CD4-positive, alpha-beta T cell (primary cell): ENCODE results near the gene RNF144A. TPM values are rescaled to one million over a fixed set of nuclear protein-coding genes. Genes with fewer than 3 reads are reported as not detected.

Source experiments
- ATAC-seq: fragments of 200-7000 bp; cut with Tn5 transposase; one replicate; pipeline ENCODE4 v1.10.0; 2022; ENCODE audit warnings: mild to moderate bottlenecking; ENCODE audit not compliant: poor library complexity
- CTCF ChIA-PET: fragments of 350-600 bp; sonication (Branson Sonifier 250); formaldehyde crosslinking; loops from one replicate; lab custom pipeline; 2021; ENCODE audit warnings: antibody characterized with exemption, inconsistent platforms; lab: Charles Lee
- POLR2A ChIA-PET: fragments of 350-600 bp; sonication (Branson Sonifier 250); formaldehyde crosslinking; loops from one replicate; lab custom pipeline; 2021; ENCODE audit warnings: antibody characterized with exemption, inconsistent platforms; lab: Charles Lee
- DNase-seq, 14 experiments: peaks; one replicate each; pipeline ENCODE4 v3.0.0-alpha.2; 2013 to 2020; ENCODE audit warnings: mixed read lengths in 2 of 14
- H3K27ac ChIP-seq, 2 donors: one replicate each; pipeline versions ENCODE4 v1.5.1 to v1.7.0; 2013; ENCODE audit warnings: low read length in 2 of 2, low read depth in 1 of 2, mild to moderate bottlenecking in 1 of 2
- H3K27me3 ChIP-seq, 2 experiments: 1 replicate in 1 of 2; 2 replicates in 1 of 2; pipeline versions ENCODE4 v1.6.1 to v1.7.0; 2013; ENCODE audit warnings: low read length in 2 of 2, control low read depth in 1 of 2, mild to moderate bottlenecking in 1 of 2, moderate library complexity in 1 of 2; ENCODE audit not compliant: insufficient read depth in 2 of 2, control insufficient read depth in 1 of 2
- H3K36me3 ChIP-seq: one replicate; pipeline ENCODE4 v1.6.1; 2013; ENCODE audit warnings: low read length, control low read depth; ENCODE audit not compliant: insufficient read depth
- H3K4me1 ChIP-seq: one replicate; pipeline ENCODE4 v1.6.1; 2013; ENCODE audit warnings: low read length, control low read depth; ENCODE audit not compliant: insufficient read depth
- H3K4me3 ChIP-seq: one replicate; pipeline ENCODE4 v1.5.1; 2013; ENCODE audit warnings: mild to moderate bottlenecking, low read length, moderate library complexity
- H3K9me3 ChIP-seq, 2 experiments: 1 replicate in 1 of 2; 2 replicates in 1 of 2; pipeline versions ENCODE4 v1.6.1 to v1.7.0; 2013; ENCODE audit warnings: low read length in 2 of 2, mild to moderate bottlenecking in 2 of 2, control low read depth in 1 of 2, moderate library complexity in 1 of 2; ENCODE audit not compliant: control insufficient read depth in 1 of 2, insufficient read depth in 1 of 2
- H3K27ac Mint-ChIP-seq: one replicate; pipeline ENCODE4 v1.8.0; 2020; ENCODE audit warnings: mixed read lengths
- H3K27me3 Mint-ChIP-seq: one replicate; pipeline ENCODE4 v1.8.0; 2021; ENCODE audit warnings: mixed read lengths
- H3K36me3 Mint-ChIP-seq: one replicate; pipeline ENCODE4 v1.8.0; 2021; ENCODE audit warnings: low read depth, mixed read lengths
- H3K4me1 Mint-ChIP-seq: one replicate; pipeline ENCODE4 v1.8.0; 2021; ENCODE audit warnings: low read depth, mixed read lengths
- H3K4me3 Mint-ChIP-seq: one replicate; pipeline ENCODE4 v1.8.0; 2020; ENCODE audit warnings: mild to moderate bottlenecking, mixed read lengths
- H3K9me3 Mint-ChIP-seq: one replicate; pipeline ENCODE4 v1.8.0; 2020; ENCODE audit warnings: mixed read lengths
- CTCF ChIP-seq: fragments of 200-600 bp; IDR thresholded peaks from one replicate; pipeline ENCODE4 v1.8.0; 2022; ENCODE audit warnings: antibody characterized with exemption, mild to moderate bottlenecking
- intact Hi-C, 2 experiments: fragments of 100-400 bp; cut with DNase I in 1 of 2; cut with micrococcal nuclease in 1 of 2; formaldehyde crosslinking; loops; one replicate each; pipeline versions ENCODE4 v1.15.1 to v1.9.0; 2023 to 2025; cut with DNase I, micrococcal nuclease
- total RNA-seq, 174 experiments: library from RNA in 2 of 174; stranded (reverse) in 2 of 174; gene quantifications; one replicate each; pipeline ENCODE4 v1.2.3 and lab custom pipeline; 2021 to 2026

Gene RNF144A
- total RNA-seq, 2 experiments from 2014 or later, result 39.0 to 40.1 TPM

GRCh38 chr2:7003895-7004294 lies 86.7 kb downstream of the RNF144A start:
- CTCF ChIA-PET, result no interaction called here
- POLR2A ChIA-PET, result interaction anchor here (1.6 kb wide), 1 partner anchor 11 kb away, joined by 6 read pairs; no protein-coding TSS in a partner anchor
- Histone ChIP-seq H3K27ac (no peak overlapping the region), H3K27me3 (no peaks in the 10 kb centered on the region), H3K36me3 (peaks cover 9% of the 10 kb centered on the region), H3K4me3 (no peak overlapping the region), H3K4me1 (peaks cover 6% of the 10 kb centered on the region), H3K9me3 (no peaks in the 10 kb centered on the region)
- Mint-ChIP-seq H3K4me1 (peaks cover 55% of the 10 kb centered on the region), H3K27me3 (no peaks in the 10 kb centered on the region), H3K27ac (peak overlapping the region; percentile 69), H3K9me3 (no peaks in the 10 kb centered on the region), H3K4me3 (no peak overlapping the region), H3K36me3 (peaks cover 62% of the 10 kb centered on the region)
- DNase-seq, result no peak
- intact Hi-C loops, result loop anchor here in 1 of 2 experiments (1.0 kb wide), 1 partner anchor 32 kb away; no protein-coding TSS in a partner anchor
- no peak for ATAC-seq
- TF ChIP-seq CTCF, result no peak

GRCh38 chr2:7004636-7005035 lies 87.4 kb downstream of the RNF144A start:
- ChIA-PET CTCF (interaction anchor here (1.1 kb wide), 1 partner anchor 27 kb away, joined by 5 read pairs; no protein-coding TSS in a partner anchor), POLR2A (no interaction called here)
- TF ChIP-seq CTCF, result no peak
- no peak overlapping the region for H3K4me3 Mint-ChIP-seq
- no peaks in the 10 kb centered on the region for H3K27me3 Mint-ChIP-seq
- peaks cover 6% of the 10 kb centered on the region for H3K4me1 ChIP-seq
- peak in 1 of 14 experiments; percentile 14 for DNase-seq
- intact Hi-C loops, result loop anchor here in 1 of 2 experiments (1.0 kb wide), 1 partner anchor 32 kb away; no protein-coding TSS in a partner anchor
- H3K9me3 ChIP-seq, result no peaks in the 10 kb centered on the region
- no peak for ATAC-seq
- H3K36me3 ChIP-seq, result peaks cover 9% of the 10 kb centered on the region
- no peaks in the 10 kb centered on the region for H3K9me3 Mint-ChIP-seq
- peaks cover 55% of the 10 kb centered on the region for H3K4me1 Mint-ChIP-seq
- H3K4me3 ChIP-seq, result no peak overlapping the region
- H3K27ac ChIP-seq, result no peak overlapping the region
- peak overlapping the region; percentile 69 for H3K27ac Mint-ChIP-seq
- H3K36me3 Mint-ChIP-seq, result peaks cover 60% of the 10 kb centered on the region
- H3K27me3 ChIP-seq, result no peaks in the 10 kb centered on the region

- H3K27ac Mint-ChIP-seq, result peak overlapping the region; percentile 82
- Histone ChIP-seq H3K36me3 (peaks cover 3% of the 10 kb centered on the region), H3K9me3 (no peaks in the 10 kb centered on the region), H3K4me1 (peaks cover 3% of the 10 kb centered on the region), H3K27ac (no peak overlapping the region), H3K27me3 (no peaks in the 10 kb centered on the region), H3K4me3 (no peak overlapping the region)
- ATAC-seq (no peak), DNase-seq (no peak)
- H3K4me3 Mint-ChIP-seq, result no peak overlapping the region
- no peak for TF ChIP-seq CTCF
- CTCF ChIA-PET, result no interaction called here
- intact Hi-C loops, result no loop called here
- H3K4me1 Mint-ChIP-seq, result peaks cover 60% of the 10 kb centered on the region
- POLR2A ChIA-PET, result no interaction called here
- H3K9me3 Mint-ChIP-seq, result no peaks in the 10 kb centered on the region
- H3K36me3 Mint-ChIP-seq, result peaks cover 50% of the 10 kb centered on the region
- H3K27me3 Mint-ChIP-seq, result no peaks in the 10 kb centered on the region
Observed at GRCh38 chr2:7007488-7007845, 90.3 kb downstream of the RNF144A start.
